Trophoblast cell (in vitro differentiated cells and primary cell): ENCODE measurements around the gene SORCS1.

Experiments
- DNase-seq, 2 donors: peaks; one replicate each; pipeline ENCODE4 v3.0.0-alpha.2; 2016
- H2AFZ ChIP-seq: 2 replicates; pipeline ENCODE4 v1.6.1; 2013; ENCODE audit warnings: low read length, moderate library complexity, mild to moderate bottlenecking; ENCODE audit not compliant: insufficient read depth, poor library complexity
- H2AK5ac ChIP-seq: 2 replicates; pipeline ENCODE4 v1.6.1; 2013; ENCODE audit warnings: mild to moderate bottlenecking, low read length
- H2BK120ac ChIP-seq: 2 replicates; pipeline ENCODE4 v1.6.1; 2013; ENCODE audit warnings: low read length, mild to moderate bottlenecking, moderate library complexity; ENCODE audit not compliant: insufficient read depth, poor library complexity
- H2BK12ac ChIP-seq: 2 replicates; pipeline ENCODE4 v1.6.1; 2013; ENCODE audit warnings: mild to moderate bottlenecking, low read length, moderate library complexity
- H2BK5ac ChIP-seq: 2 replicates; pipeline ENCODE4 v1.6.1; 2013; ENCODE audit warnings: low read length, low read depth, moderate library complexity, mild to moderate bottlenecking; ENCODE audit not compliant: poor library complexity
- H3K14ac ChIP-seq: 2 replicates; pipeline ENCODE4 v1.6.1; 2013; ENCODE audit warnings: mild to moderate bottlenecking, low read length
- H3K18ac ChIP-seq: 2 replicates; pipeline ENCODE4 v1.6.1; 2013; ENCODE audit warnings: mild to moderate bottlenecking, low read length
- H3K23ac ChIP-seq: 2 replicates; pipeline ENCODE4 v1.6.1; 2013; ENCODE audit warnings: low read length
- H3K27ac ChIP-seq: 2 replicates; pipeline ENCODE4 v1.5.1; 2013; ENCODE audit warnings: low read depth, mild to moderate bottlenecking, inconsistent platforms, low read length, moderate library complexity
- H3K27me3 ChIP-seq: 2 replicates; pipeline ENCODE4 v1.6.1; 2013; ENCODE audit warnings: inconsistent platforms, mild to moderate bottlenecking, low read length, moderate library complexity; ENCODE audit not compliant: insufficient read depth
- H3K36me3 ChIP-seq, 2 experiments: 1 replicate in 1 of 2; 2 replicates in 1 of 2; pipeline ENCODE4 v1.6.1; 2013; ENCODE audit warnings: low read length in 2 of 2, mild to moderate bottlenecking in 2 of 2, moderate library complexity in 1 of 2; ENCODE audit not compliant: insufficient read depth in 2 of 2, control insufficient read depth in 1 of 2
- H3K4ac ChIP-seq: 2 replicates; pipeline ENCODE4 v1.6.1; 2013; ENCODE audit warnings: low read depth, mild to moderate bottlenecking, low read length, moderate library complexity
- H3K4me1 ChIP-seq, 2 experiments: 1 replicate in 1 of 2; 2 replicates in 1 of 2; pipeline ENCODE4 v1.6.1; 2013; ENCODE audit warnings: low read length in 2 of 2, mild to moderate bottlenecking in 2 of 2, moderate library complexity in 1 of 2; ENCODE audit not compliant: insufficient read depth in 2 of 2, control insufficient read depth in 1 of 2
- H3K4me2 ChIP-seq: 2 replicates; pipeline ENCODE4 v1.6.1; 2013; ENCODE audit warnings: inconsistent platforms, mild to moderate bottlenecking, low read length, moderate library complexity
- H3K4me3 ChIP-seq: 2 replicates; pipeline ENCODE4 v1.5.1; 2013; ENCODE audit warnings: mild to moderate bottlenecking, low read depth, low read length, inconsistent platforms
- H3K79me1 ChIP-seq: one replicate; pipeline ENCODE4 v1.6.1; 2013; ENCODE audit warnings: low read length
- H3K79me2 ChIP-seq: 2 replicates; pipeline ENCODE4 v1.6.1; 2013; ENCODE audit warnings: low read length, mild to moderate bottlenecking; ENCODE audit not compliant: control insufficient read depth, insufficient read depth, poor library complexity
- H3K9ac ChIP-seq: 2 replicates; pipeline ENCODE4 v1.6.1; 2013; ENCODE audit warnings: mild to moderate bottlenecking, low read length
- H3K9me3 ChIP-seq: 2 replicates; pipeline ENCODE4 v1.6.1; 2013; ENCODE audit warnings: low read depth, mild to moderate bottlenecking, control low read depth, inconsistent platforms, low read length; ENCODE audit not compliant: insufficient read depth
- H4K12ac ChIP-seq: 2 replicates; pipeline ENCODE4 v1.6.1; 2013; ENCODE audit warnings: low read depth, mild to moderate bottlenecking, low read length, moderate library complexity
- H4K8ac ChIP-seq: 2 replicates; pipeline ENCODE4 v1.6.1; 2013; ENCODE audit warnings: low read depth, mild to moderate bottlenecking, low read length, moderate library complexity
- H4K91ac ChIP-seq: one replicate; pipeline ENCODE4 v1.6.1; 2013; ENCODE audit warnings: low read depth, mild to moderate bottlenecking, low read length, moderate library complexity
- WGBS: extraction: QIAGEN DNeasy Blood & Tissue Kit; methylation state at CpG from one replicate; pipeline ENCODE4 v1.1.7; 2013; ENCODE audit warnings: missing lambda C conversion rate; ENCODE audit not compliant: insufficient read length, insufficient coverage; ENCODE audit errors: extremely low coverage; 5-methylcytosine and 5-hydroxymethylcytosine counted together

Gene SORCS1

GRCh38 chr10:106577756-106578155, 586.8 kb downstream of the SORCS1 start:
- no peak overlapping the region for H2BK12ac ChIP-seq
- H3K79me1 ChIP-seq, result no peaks in the 10 kb centered on the region
- no peak overlapping the region for H2BK5ac ChIP-seq
- no peak overlapping the region for H3K4ac ChIP-seq
- peaks cover 0 to 6% of the 10 kb centered on the region in 2 experiments for H3K4me1 ChIP-seq
- DNase-seq, result no peak
- peak overlapping the region; percentile 53 for H3K4me2 ChIP-seq
- no peaks in the 10 kb centered on the region for H3K36me3 ChIP-seq
- no peak overlapping the region for H2AK5ac ChIP-seq
- H3K4me3 ChIP-seq, result no peak overlapping the region
- no peaks in the 10 kb centered on the region for H3K27me3 ChIP-seq
- no peak overlapping the region for H3K27ac ChIP-seq
- H3K23ac ChIP-seq, result no peak overlapping the region
- no peak overlapping the region for H4K8ac ChIP-seq
- H3K18ac ChIP-seq, result no peak overlapping the region
- H4K91ac ChIP-seq, result no peak overlapping the region
- no peak overlapping the region for H4K12ac ChIP-seq
- H3K79me2 ChIP-seq, result no peaks in the 10 kb centered on the region
- H2BK120ac ChIP-seq, result no peak overlapping the region
- H3K9me3 ChIP-seq, result no peaks in the 10 kb centered on the region
- no CpG with 5 or more reads among the region's 2 CpGs for WGBS
- H3K9ac ChIP-seq, result no peak overlapping the region
- no peak overlapping the region for H2AFZ ChIP-seq
- H3K14ac ChIP-seq, result no peak overlapping the region

- H3K4me1 ChIP-seq, result peaks cover 0 to 9% of the 10 kb centered on the region in 2 experiments
- H3K9me3 ChIP-seq, result no peaks in the 10 kb centered on the region
- no CpG with 5 or more reads among the region's 9 CpGs for WGBS
- H3K27ac ChIP-seq, result no peak overlapping the region
- H2BK5ac ChIP-seq, result no peak overlapping the region
- no peak overlapping the region for H2AFZ ChIP-seq
- no peaks in the 10 kb centered on the region for H3K79me2 ChIP-seq
- H3K79me1 ChIP-seq, result no peaks in the 10 kb centered on the region
- no peak overlapping the region for H4K91ac ChIP-seq
- no peak overlapping the region for H2BK12ac ChIP-seq
- no peak overlapping the region for H2AK5ac ChIP-seq
- H3K4me2 ChIP-seq, result peak overlapping the region; percentile 53
- no peak overlapping the region for H3K9ac ChIP-seq
- no peak overlapping the region for H4K8ac ChIP-seq
- no peak overlapping the region for H3K23ac ChIP-seq
- no peak overlapping the region for H3K18ac ChIP-seq
- no peak overlapping the region for H3K4ac ChIP-seq
- H3K36me3 ChIP-seq, result no peaks in the 10 kb centered on the region
- no peak overlapping the region for H3K4me3 ChIP-seq
- no peak overlapping the region for H3K14ac ChIP-seq
- H4K12ac ChIP-seq, result no peak overlapping the region
- no peak for DNase-seq
- no peak overlapping the region for H2BK120ac ChIP-seq
- H3K27me3 ChIP-seq, result no peaks in the 10 kb centered on the region
Measured at GRCh38 chr10:106577266-106577665, 587.2 kb downstream of the SORCS1 start.

GRCh38 chr10:106576534-106576933, 588.0 kb downstream of the SORCS1 start:
- Histone ChIP-seq H2AFZ (no peak overlapping the region), H3K4me2 (no peak overlapping the region), H3K4me1 (peaks cover 0 to 9% of the 10 kb centered on the region in 2 experiments), H4K12ac (no peak overlapping the region), H3K9ac (no peak overlapping the region), H3K23ac (no peak overlapping the region), H4K91ac (no peak overlapping the region), H3K79me2 (no peaks in the 10 kb centered on the region), H3K27ac (no peak overlapping the region), H3K4me3 (no peak overlapping the region), H2AK5ac (no peak overlapping the region), H3K79me1 (no peaks in the 10 kb centered on the region), H2BK12ac (peak overlapping the region; percentile 1), H4K8ac (no peak overlapping the region), H3K14ac (no peak overlapping the region), H3K4ac (no peak overlapping the region), H2BK5ac (no peak overlapping the region), H3K27me3 (no peaks in the 10 kb centered on the region), H3K18ac (no peak overlapping the region), H2BK120ac (no peak overlapping the region), H3K36me3 (no peaks in the 10 kb centered on the region), H3K9me3 (no peaks in the 10 kb centered on the region)
- no peak for DNase-seq
- no CpG with 5 or more reads among the region's 4 CpGs for WGBS

GRCh38 chr10:106573106-106573505, 591.4 kb downstream of the SORCS1 start:
- H3K23ac ChIP-seq, result no peak overlapping the region
- no peak overlapping the region for H3K4me3 ChIP-seq
- no peak for DNase-seq
- H2BK5ac ChIP-seq, result no peak overlapping the region
- no peak overlapping the region for H3K27ac ChIP-seq
- no peak overlapping the region for H2BK12ac ChIP-seq
- H2AFZ ChIP-seq, result no peak overlapping the region
- H2BK120ac ChIP-seq, result no peak overlapping the region
- H3K4me1 ChIP-seq, result peaks cover 0 to 9% of the 10 kb centered on the region in 2 experiments
- no peak overlapping the region for H2AK5ac ChIP-seq
- no peaks in the 10 kb centered on the region for H3K79me1 ChIP-seq
- no peak overlapping the region for H3K4ac ChIP-seq
- H4K91ac ChIP-seq, result no peak overlapping the region
- H3K4me2 ChIP-seq, result no peak overlapping the region
- H4K12ac ChIP-seq, result no peak overlapping the region
- H3K36me3 ChIP-seq, result no peaks in the 10 kb centered on the region
- WGBS, result no CpG with 5 or more reads among the region's 5 CpGs
- no peaks in the 10 kb centered on the region for H3K27me3 ChIP-seq
- no peak overlapping the region for H3K14ac ChIP-seq
- no peaks in the 10 kb centered on the region for H3K9me3 ChIP-seq
- no peak overlapping the region for H3K18ac ChIP-seq
- no peaks in the 10 kb centered on the region for H3K79me2 ChIP-seq
- H3K9ac ChIP-seq, result no peak overlapping the region
- H4K8ac ChIP-seq, result no peak overlapping the region
